ENCODE results near the gene SRSF10.

Gene SRSF10

GRCh38 chr1:23925279-23925678 lies 54.8 kb downstream of the SRSF10 start:
- H3F3A ChIP-seq (ENCODE audit: insufficient read depth), result 0 out of 2 replicates have a peak, but pooled peaks cover 3% of the 10 kb centered on the region
- no peak overlapping the region for H3K9ac ChIP-seq (ENCODE audit: low read length)
- no peak overlapping the region for H3K4me3 ChIP-seq (ENCODE audit: insufficient read depth, low read length, poor library complexity, severe bottlenecking)
- no peaks in the 10 kb centered on the region for H3K36me3 ChIP-seq (ENCODE audit: low read length)
- TF ChIP-seq CTCF (IDR thresholded peaks at IDR 0.05; ENCODE audit: insufficient read depth, low read length, poor library complexity, severe bottlenecking) (no peak), EZH2phosphoT487 (conservative IDR thresholded peaks at IDR 0.05; ENCODE audit: low read length) (no peak)
- H3K9me3 ChIP-seq (ENCODE audit: insufficient read depth, low read length), result no peaks in the 10 kb centered on the region
- H2AFZ ChIP-seq (ENCODE audit: low read depth, low read length, severe bottlenecking), result no peak overlapping the region
- no peaks in the 10 kb centered on the region for H4K20me1 ChIP-seq (ENCODE audit: low read depth, low read length)
- H3K27ac ChIP-seq (ENCODE audit: low read depth, low read length), result no peak overlapping the region
- no peaks in the 10 kb centered on the region for H3K79me2 ChIP-seq (ENCODE audit: insufficient read depth, low read length)
- H3K9me2 ChIP-seq (replicated peaks; ENCODE audit: insufficient read depth, low read length), result no peaks in the 10 kb centered on the region
- H3K27me3 ChIP-seq (ENCODE audit: low read length), result no peaks in the 10 kb centered on the region
- no peak overlapping the region for H3K4me2 ChIP-seq (ENCODE audit: low read depth, low read length, poor library complexity, severe bottlenecking)

- Histone ChIP-seq H3K27me3 (ENCODE audit: low read length) (no peaks in the 10 kb centered on the region), H3K4me3 (ENCODE audit: insufficient read depth, low read length, poor library complexity, severe bottlenecking) (no peak overlapping the region), H3K9me2 (replicated peaks; ENCODE audit: insufficient read depth, low read length) (no peaks in the 10 kb centered on the region), H3K79me2 (ENCODE audit: insufficient read depth, low read length) (no peaks in the 10 kb centered on the region), H3K4me2 (ENCODE audit: low read depth, low read length, poor library complexity, severe bottlenecking) (no peak overlapping the region), H3K9me3 (ENCODE audit: insufficient read depth, low read length) (no peaks in the 10 kb centered on the region), H3K27ac (ENCODE audit: low read depth, low read length) (no peak overlapping the region), H3F3A (ENCODE audit: insufficient read depth) (0 out of 2 replicates have a peak, but pooled peaks cover 3% of the 10 kb centered on the region), H3K36me3 (ENCODE audit: low read length) (no peaks in the 10 kb centered on the region), H3K9ac (ENCODE audit: low read length) (no peak overlapping the region), H4K20me1 (ENCODE audit: low read depth, low read length) (no peaks in the 10 kb centered on the region), H2AFZ (ENCODE audit: low read depth, low read length, severe bottlenecking) (no peak overlapping the region)
- TF ChIP-seq CTCF (IDR thresholded peaks at IDR 0.05; ENCODE audit: insufficient read depth, low read length, poor library complexity, severe bottlenecking) (no peak), EZH2phosphoT487 (conservative IDR thresholded peaks at IDR 0.05; ENCODE audit: low read length) (no peak)
These were observed 55.5 kb downstream of the SRSF10 start for GRCh38 chr1:23924601-23925000.

- Histone ChIP-seq H3K9ac (ENCODE audit: low read length) (no peak overlapping the region), H3K4me2 (ENCODE audit: low read depth, low read length, poor library complexity, severe bottlenecking) (no peak overlapping the region), H3F3A (ENCODE audit: insufficient read depth) (0 out of 2 replicates have a peak, but pooled peaks cover 3% of the 10 kb centered on the region), H3K9me3 (ENCODE audit: insufficient read depth, low read length) (no peaks in the 10 kb centered on the region), H3K36me3 (ENCODE audit: low read length) (no peaks in the 10 kb centered on the region), H2AFZ (ENCODE audit: low read depth, low read length, severe bottlenecking) (no peak overlapping the region), H3K27me3 (ENCODE audit: low read length) (no peaks in the 10 kb centered on the region), H3K4me3 (ENCODE audit: insufficient read depth, low read length, poor library complexity, severe bottlenecking) (no peak overlapping the region), H3K79me2 (ENCODE audit: insufficient read depth, low read length) (no peaks in the 10 kb centered on the region), H3K27ac (ENCODE audit: low read depth, low read length) (no peak overlapping the region), H3K9me2 (replicated peaks; ENCODE audit: insufficient read depth, low read length) (no peaks in the 10 kb centered on the region), H4K20me1 (ENCODE audit: low read depth, low read length) (no peaks in the 10 kb centered on the region)
- TF ChIP-seq EZH2phosphoT487 (conservative IDR thresholded peaks at IDR 0.05; ENCODE audit: low read length) (no peak), CTCF (IDR thresholded peaks at IDR 0.05; ENCODE audit: insufficient read depth, low read length, poor library complexity, severe bottlenecking) (no peak)
These were observed 56.3 kb downstream of the SRSF10 start for GRCh38 chr1:23923592-23924499.

All from SU-DHL-6 (cell line).